ENCODE results near the gene CYP2U1.

DNA sequence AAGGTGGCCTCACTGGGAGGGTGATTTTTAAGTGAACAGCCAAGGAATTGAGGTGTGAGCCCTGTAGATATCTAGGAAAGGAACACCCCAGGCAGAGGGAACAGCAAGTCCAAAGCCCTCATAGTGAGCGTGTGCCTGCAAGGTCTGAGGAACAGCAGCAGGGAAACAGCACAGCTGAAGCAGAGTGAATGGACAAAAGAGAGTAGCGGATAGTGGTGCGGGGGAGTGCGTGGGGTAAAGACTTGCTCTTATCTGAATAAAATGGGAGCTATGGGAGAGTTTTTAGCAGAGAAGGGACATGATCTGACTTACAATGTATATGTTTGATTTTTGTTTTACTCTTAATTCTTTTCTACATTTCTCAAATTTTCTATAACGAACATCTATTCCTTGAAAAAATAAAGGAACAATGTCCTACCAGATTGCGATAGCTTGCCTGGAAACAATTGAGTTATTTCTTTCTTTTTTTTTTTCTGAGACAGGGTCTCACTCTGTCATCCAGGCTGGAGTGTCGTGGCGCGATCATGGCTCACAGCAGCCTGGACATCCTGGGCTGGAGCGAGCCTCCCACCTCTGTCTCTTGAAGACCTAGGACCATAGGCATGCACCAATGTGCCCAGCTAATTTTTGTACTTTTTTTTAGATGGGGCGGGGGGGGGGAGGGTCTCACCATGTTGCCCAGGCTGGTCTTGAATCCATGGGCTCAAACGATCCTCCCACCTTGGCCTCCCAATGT lies 38.9 kb downstream of the CYP2U1 start:
- TF ChIP-seq POLR2AphosphoS5 (IDR thresholded peaks at IDR 0.05; ENCODE audit: insufficient read depth, low read depth, low read length) (no peak), POLR2A (IDR thresholded peaks at IDR 0.05; ENCODE audit: low read depth, low read length) (no peak)
- TF ChIP-seq, protein P1, sequence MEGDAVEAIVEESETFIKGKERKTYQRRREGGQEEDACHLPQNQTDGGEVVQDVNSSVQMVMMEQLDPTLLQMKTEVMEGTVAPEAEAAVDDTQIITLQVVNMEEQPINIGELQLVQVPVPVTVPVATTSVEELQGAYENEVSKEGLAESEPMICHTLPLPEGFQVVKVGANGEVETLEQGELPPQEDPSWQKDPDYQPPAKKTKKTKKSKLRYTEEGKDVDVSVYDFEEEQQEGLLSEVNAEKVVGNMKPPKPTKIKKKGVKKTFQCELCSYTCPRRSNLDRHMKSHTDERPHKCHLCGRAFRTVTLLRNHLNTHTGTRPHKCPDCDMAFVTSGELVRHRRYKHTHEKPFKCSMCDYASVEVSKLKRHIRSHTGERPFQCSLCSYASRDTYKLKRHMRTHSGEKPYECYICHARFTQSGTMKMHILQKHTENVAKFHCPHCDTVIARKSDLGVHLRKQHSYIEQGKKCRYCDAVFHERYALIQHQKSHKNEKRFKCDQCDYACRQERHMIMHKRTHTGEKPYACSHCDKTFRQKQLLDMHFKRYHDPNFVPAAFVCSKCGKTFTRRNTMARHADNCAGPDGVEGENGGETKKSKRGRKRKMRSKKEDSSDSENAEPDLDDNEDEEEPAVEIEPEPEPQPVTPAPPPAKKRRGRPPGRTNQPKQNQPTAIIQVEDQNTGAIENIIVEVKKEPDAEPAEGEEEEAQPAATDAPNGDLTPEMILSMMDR (IDR thresholded peaks at IDR 0.05; ENCODE audit: extremely low read depth in 1 of 2, insufficient read depth in 1 of 2, low read depth in 1 of 2, low read length in 2 of 2) = no peak
